Esophagus muscularis mucosa (tissue), 3 donors: ENCODE measurements around the gene SH3GL3.

ENCODE experiments used
- EP300 ChIP-seq: sonication (generic); formaldehyde crosslinking; IDR thresholded peaks from one replicate; pipeline ENCODE4 v1.6.1; 2017; ENCODE audit warnings: antibody characterized with exemption
- POLR2AphosphoS5 ChIP-seq, 2 donors: sonication (generic); formaldehyde crosslinking; IDR thresholded peaks; one replicate each; pipeline ENCODE4 v1.6.1; 2017; ENCODE audit warnings: antibody characterized with exemption in 2 of 2

DNA sequence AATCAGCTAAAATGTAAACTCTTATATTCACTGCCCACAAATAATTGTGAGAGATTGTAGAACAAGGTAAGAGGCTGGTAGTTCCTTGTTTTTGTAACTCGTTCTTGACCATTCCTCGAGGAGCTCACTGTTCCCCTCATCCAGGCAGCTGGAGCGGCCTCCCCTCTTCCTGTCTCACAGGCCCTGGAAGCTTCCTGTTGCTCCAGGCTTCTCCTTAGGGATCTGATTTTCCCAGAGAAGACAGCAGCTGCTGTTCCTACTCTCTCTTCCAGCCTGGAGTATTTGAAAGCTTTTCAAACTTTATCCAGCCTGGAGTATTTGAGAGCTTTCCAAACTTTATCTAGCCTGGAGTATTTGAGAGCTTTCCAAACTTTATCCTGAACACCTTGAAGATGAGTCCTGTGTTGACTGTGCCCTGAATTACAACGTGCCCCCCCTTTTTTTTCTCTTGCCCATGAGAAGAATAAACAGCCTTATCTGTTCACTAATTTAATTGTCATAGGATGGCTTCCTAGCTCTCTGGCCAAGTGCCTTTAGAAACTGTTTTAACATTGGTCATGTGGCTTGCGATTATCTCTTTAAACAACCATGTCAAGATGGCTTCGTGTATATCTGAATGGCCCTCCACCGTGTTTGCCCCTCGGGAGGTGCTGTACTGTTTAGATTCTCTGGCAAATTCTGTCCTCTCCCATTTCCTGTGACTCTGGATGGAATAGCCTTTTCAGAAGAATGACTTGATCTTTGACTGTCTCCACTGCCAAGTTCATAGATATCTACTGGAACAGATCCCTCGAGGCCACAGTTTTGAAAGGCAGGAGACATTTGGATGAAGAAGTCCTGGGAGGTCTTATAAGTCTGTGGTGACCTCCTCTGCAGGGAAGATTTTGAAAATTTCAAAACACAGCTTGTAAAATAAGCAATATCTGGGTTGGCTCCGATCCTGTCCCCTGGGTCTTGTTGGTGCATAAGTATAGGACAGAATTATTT is 211.6 kb downstream of the SH3GL3 start:
- no peak for TF ChIP-seq EP300
- TF ChIP-seq POLR2AphosphoS5 (IDR thresholded peaks at IDR 0.05): no peak
